KOPT-K1 (cell line): Measurements from ENCODE around the gene ANO1.

Experiments
- H3K27ac ChIP-seq: fragments of 200-600 bp; sonication (generic); 2 replicates; pipeline ENCODE4 v1.5.1; 2016; ENCODE audit warnings: antibody characterized with exemption, mild to moderate bottlenecking, low read depth, low read length; ENCODE audit not compliant: poor library complexity, severe bottlenecking
- H3K36me3 ChIP-seq: fragments of 200-600 bp; sonication (generic); 2 replicates; pipeline ENCODE4 v1.5.1; 2017; ENCODE audit warnings: antibody characterized with exemption, mild to moderate bottlenecking, low read length, moderate library complexity; ENCODE audit not compliant: insufficient read depth
- H3K9me3 ChIP-seq: fragments of 200-600 bp; sonication (generic); 2 replicates; pipeline ENCODE4 v1.5.1; 2017; ENCODE audit warnings: antibody characterized with exemption, low read length, mild to moderate bottlenecking; ENCODE audit not compliant: insufficient read depth, poor library complexity, severe bottlenecking

Gene ANO1

DNA sequence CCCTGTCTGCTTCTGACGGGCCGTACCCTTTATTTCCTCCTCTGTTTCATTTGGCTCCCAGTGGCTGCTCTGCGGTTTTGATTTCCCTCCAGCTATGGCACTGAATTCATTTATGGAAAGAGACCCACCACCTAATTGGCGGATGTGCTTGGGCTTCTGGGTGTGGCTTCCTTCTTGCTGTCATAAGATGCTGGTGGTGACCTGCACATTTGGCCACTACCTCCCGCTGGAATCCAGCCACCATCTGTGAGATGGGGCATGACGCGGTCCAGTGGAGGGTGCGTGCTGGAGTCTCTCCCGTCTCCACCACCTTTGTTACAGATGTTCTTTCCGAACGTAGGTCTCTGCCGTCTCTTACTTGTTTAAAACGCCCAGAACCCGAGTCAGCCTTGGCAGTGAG, 77.3 kb downstream of the ANO1 start:
- Histone ChIP-seq H3K27ac (no peak overlapping the region), H3K9me3 (no peaks in the 10 kb centered on the region), H3K36me3 (no peaks in the 10 kb centered on the region)

- no peak overlapping the region for H3K27ac ChIP-seq
- no peaks in the 10 kb centered on the region for H3K9me3 ChIP-seq
- H3K36me3 ChIP-seq = no peaks in the 10 kb centered on the region
Observed at GRCh38 chr11:70156291-70157037, 78.3 kb downstream of the ANO1 start.

- no peaks in the 10 kb centered on the region for H3K36me3 ChIP-seq
- H3K27ac ChIP-seq = no peak overlapping the region
- no peaks in the 10 kb centered on the region for H3K9me3 ChIP-seq
Observed at GRCh38 chr11:70158201-70158600, 80.1 kb downstream of the ANO1 start.

DNA sequence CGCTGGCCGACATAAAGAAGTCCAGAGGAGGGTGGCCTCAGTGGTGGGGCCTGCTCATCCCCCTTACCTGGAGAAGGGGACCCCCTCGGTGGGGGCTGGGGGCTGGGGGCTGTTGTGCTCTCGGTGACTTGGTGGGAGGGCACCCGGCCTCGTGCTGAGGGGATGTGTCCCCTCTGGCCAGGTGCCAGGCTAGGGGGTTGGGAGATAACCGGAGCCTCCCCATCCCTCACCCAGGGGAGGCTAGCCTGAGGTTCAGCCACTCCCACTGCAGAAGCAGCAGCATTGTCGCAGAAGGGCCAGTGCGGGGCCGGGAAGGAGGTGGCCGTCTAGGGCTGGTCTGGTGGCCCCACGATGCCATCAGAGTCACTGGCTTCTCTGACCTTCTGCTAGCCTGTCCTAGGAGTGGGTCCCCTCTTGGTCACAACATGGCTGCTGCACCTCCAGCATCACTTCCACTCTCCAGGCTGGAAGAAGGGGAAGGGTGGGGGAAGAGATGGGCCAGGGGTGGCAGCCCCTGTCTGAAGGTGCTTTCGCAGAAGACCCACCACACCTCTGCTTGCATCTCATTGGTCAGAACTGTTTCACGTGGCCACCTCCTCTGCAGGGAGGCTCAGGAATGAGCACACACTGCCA, 80.8 kb downstream of the ANO1 start:
- no peaks in the 10 kb centered on the region for H3K36me3 ChIP-seq
- no peak overlapping the region for H3K27ac ChIP-seq
- H3K9me3 ChIP-seq = no peaks in the 10 kb centered on the region

GRCh38 chr11:70159627-70160570, 81.8 kb downstream of the ANO1 start:
- Histone ChIP-seq H3K27ac (no peak overlapping the region), H3K9me3 (no peaks in the 10 kb centered on the region), H3K36me3 (no peaks in the 10 kb centered on the region)

- no peaks in the 10 kb centered on the region for H3K9me3 ChIP-seq
- no peaks in the 10 kb centered on the region for H3K36me3 ChIP-seq
- no peak overlapping the region for H3K27ac ChIP-seq
Observed at GRCh38 chr11:70161043-70161625, 83.0 kb downstream of the ANO1 start.

GRCh38 chr11:70164705-70165104, 86.6 kb downstream of the ANO1 start:
- H3K36me3 ChIP-seq = no peaks in the 10 kb centered on the region
- H3K9me3 ChIP-seq = no peaks in the 10 kb centered on the region
- no peak overlapping the region for H3K27ac ChIP-seq

DNA sequence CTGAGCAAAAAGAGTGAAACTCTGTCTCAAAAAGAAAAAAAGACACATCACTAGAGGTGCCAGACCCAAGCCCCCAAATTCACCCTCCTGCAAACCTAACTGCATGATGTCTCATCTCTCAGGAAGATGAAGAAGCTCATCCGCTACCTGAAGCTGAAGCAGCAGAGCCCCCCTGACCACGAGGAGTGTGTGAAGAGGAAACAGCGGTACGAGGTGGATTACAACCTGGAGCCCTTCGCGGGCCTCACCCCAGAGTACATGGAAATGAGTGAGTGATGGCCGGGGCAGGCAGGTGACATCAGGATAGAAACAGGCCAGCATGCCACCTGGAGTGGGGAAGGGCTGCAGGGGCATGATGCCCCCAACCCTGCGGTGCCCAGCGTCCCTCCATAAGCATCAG, 89.0 kb downstream of the ANO1 start:
- H3K27ac ChIP-seq = no peak overlapping the region
- no peaks in the 10 kb centered on the region for H3K36me3 ChIP-seq
- no peaks in the 10 kb centered on the region for H3K9me3 ChIP-seq

GRCh38 chr11:70167723-70168404, 89.7 kb downstream of the ANO1 start:
- no peak overlapping the region for H3K27ac ChIP-seq
- H3K9me3 ChIP-seq = no peaks in the 10 kb centered on the region
- H3K36me3 ChIP-seq = no peaks in the 10 kb centered on the region

DNA sequence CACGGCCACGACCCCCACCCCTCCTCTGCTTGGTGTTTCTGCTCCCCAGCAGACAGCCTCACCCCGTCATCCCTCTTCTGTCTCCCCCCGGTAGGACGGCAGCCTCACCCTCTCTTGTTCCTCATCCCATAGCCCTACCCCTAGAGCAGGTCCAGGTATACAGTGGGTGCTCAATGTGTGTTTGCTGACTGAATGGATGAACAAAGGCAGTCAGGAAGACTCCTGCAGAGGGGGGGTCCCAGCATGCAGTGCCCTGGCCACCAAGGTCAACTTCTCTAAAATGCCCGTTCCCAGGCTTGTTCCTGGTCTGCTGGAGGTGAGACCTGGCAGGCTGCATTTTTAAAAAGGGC, 90.3 kb downstream of the ANO1 start:
- no peaks in the 10 kb centered on the region for H3K9me3 ChIP-seq
- no peaks in the 10 kb centered on the region for H3K36me3 ChIP-seq
- H3K27ac ChIP-seq = no peak overlapping the region

DNA sequence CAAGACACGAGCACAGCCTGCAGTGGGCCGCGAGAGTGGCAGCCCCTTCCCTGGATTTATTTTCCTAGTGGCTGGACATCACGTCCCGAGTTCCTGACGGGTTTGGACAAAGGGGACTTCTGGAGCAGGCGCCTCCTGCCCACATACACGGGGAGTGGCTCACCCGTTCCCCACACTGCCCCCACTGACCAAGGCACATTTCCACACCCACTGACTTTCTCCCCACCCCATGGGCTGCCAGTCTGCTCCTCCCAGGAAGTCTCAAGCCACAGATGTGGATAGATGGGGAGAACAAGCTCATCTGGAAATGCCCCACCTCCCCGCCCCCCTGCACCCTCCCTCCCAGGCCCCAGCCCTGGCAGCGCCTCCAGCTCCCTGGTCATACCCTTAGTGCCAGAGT, 91.0 kb downstream of the ANO1 start:
- Histone ChIP-seq H3K36me3 (no peaks in the 10 kb centered on the region), H3K27ac (no peak overlapping the region), H3K9me3 (no peaks in the 10 kb centered on the region)

GRCh38 chr11:70169632-70170031, 91.5 kb downstream of the ANO1 start:
- Histone ChIP-seq H3K9me3 (no peaks in the 10 kb centered on the region), H3K36me3 (no peaks in the 10 kb centered on the region), H3K27ac (no peak overlapping the region)

DNA sequence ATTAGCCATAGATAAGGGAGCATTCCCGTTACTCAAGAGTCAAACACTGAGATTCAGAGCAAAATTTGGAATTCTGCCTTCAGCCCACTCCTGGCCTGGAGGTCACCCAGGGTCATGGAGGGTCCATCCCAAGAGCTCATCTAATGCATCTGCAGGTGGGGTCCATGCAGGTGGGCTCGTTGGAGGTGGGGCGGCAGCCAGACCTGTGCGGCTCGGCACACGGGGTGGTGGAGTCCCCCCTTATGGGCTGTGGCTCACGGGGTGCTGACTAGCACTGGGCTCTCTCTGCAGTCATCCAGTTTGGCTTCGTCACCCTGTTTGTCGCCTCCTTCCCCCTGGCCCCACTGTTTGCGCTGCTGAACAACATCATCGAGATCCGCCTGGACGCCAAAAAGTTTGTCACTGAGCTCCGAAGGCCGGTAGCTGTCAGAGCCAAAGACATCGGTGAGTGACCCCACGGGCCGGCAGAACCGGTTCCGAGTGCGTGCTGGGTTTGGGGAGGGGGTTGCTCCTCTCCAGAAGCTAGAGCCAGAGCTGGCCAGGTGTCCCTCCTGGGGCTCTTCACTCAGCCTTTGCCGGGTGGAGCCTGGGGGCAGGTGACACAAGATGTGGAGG, 92.6 kb downstream of the ANO1 start:
- no peak overlapping the region for H3K27ac ChIP-seq
- H3K9me3 ChIP-seq = no peaks in the 10 kb centered on the region
- no peaks in the 10 kb centered on the region for H3K36me3 ChIP-seq

GRCh38 chr11:70173018-70173417, 94.9 kb downstream of the ANO1 start:
- Histone ChIP-seq H3K9me3 (no peaks in the 10 kb centered on the region), H3K36me3 (no peaks in the 10 kb centered on the region), H3K27ac (no peak overlapping the region)
